ENCODE data around the gene TSR3. TPM values are rescaled to one million over a fixed set of nuclear protein-coding genes. Genes with fewer than 3 reads are reported as not detected.
A peak's percentile ranks its signal among the peaks of the same experiment; 100 is the strongest.

The TSR3 gene
- total and polyA plus RNA-seq, 3 experiments from 2014 or later, result 91.8 to 109 (median 102) TPM

GRCh38 chr16:1380195-1380594, 28.5 kb upstream of the TSR3 start:
- H3K36me3 ChIP-seq (ENCODE audit: insufficient read depth, low read length), result no peaks in the 10 kb centered on the region
- H3K27ac ChIP-seq (ENCODE audit: low read depth, low read length), result no peak overlapping the region
- H3K36me3 Mint-ChIP-seq, result peaks cover 0 to 45% (median 3%) of the 10 kb centered on the region in 3 donors
- peaks cover 9% of the 10 kb centered on the region for H3K4me1 ChIP-seq (ENCODE audit: insufficient read depth, low read length)
- H3K4me3 ChIP-seq (ENCODE audit: low read length), result no peak overlapping the region
- ChIA-PET POLR2A (no interaction called here), CTCF (interaction anchor here (4.2 kb wide), 1 partner anchor 16 kb away, joined by 18 read pairs; no protein-coding TSS in a partner anchor)
- peak overlapping the region in 7 of 8 donors; percentile 29 to 82 (median 76) for H3K27ac Mint-ChIP-seq
- peaks cover 11 to 23% (median 14%) of the 10 kb centered on the region in 3 donors for H3K4me1 Mint-ChIP-seq
- peaks cover 0 to 1% of the 10 kb centered on the region in 2 donors for H3K27me3 Mint-ChIP-seq
- H3K9me3 Mint-ChIP-seq, result no peaks in the 10 kb centered on the region
- DNase-seq, result no peak
- no peaks in the 10 kb centered on the region for H3K27me3 ChIP-seq (ENCODE audit: insufficient read depth, low read length, poor library complexity, severe bottlenecking)
- H3K4me3 Mint-ChIP-seq, result peak overlapping the region; percentile 42 to 87 (median 76)
- no peaks in the 10 kb centered on the region for H3K9me3 ChIP-seq (ENCODE audit: low read length)

GRCh38 chr16:1379304-1380076, 27.8 kb upstream of the TSR3 start:
- POLR2A ChIA-PET, result no interaction called here
- Mint-ChIP-seq H3K9me3 (no peaks in the 10 kb centered on the region), H3K4me1 (peaks cover 11 to 23% (median 14%) of the 10 kb centered on the region in 3 donors), H3K4me3 (peak overlapping the region; percentile 42 to 87 (median 76)), H3K27ac (peak overlapping the region in 7 of 8 donors; percentile 29 to 82 (median 76)), H3K36me3 (peaks cover 0 to 42% (median 3%) of the 10 kb centered on the region in 3 donors), H3K27me3 (peaks cover 0 to 1% of the 10 kb centered on the region in 2 donors)
- DNase-seq, result peak; percentile 57 to 78 (median 59)
- H3K36me3 ChIP-seq (ENCODE audit: insufficient read depth, low read length), result no peaks in the 10 kb centered on the region
- CTCF ChIA-PET, result interaction anchor here (0.5 to 4.2 kb wide), 3 partner anchors 15 to 78 kb away, joined by 3 to 18 read pairs (median 6); no protein-coding TSS in a partner anchor
- peak overlapping the region; percentile 59 for H3K27ac ChIP-seq (ENCODE audit: low read depth, low read length)
- H3K4me1 ChIP-seq (ENCODE audit: insufficient read depth, low read length), result peaks cover 9% of the 10 kb centered on the region
- no peak overlapping the region for H3K4me3 ChIP-seq (ENCODE audit: low read length)
- H3K27me3 ChIP-seq (ENCODE audit: insufficient read depth, low read length, poor library complexity, severe bottlenecking), result no peaks in the 10 kb centered on the region
- no peaks in the 10 kb centered on the region for H3K9me3 ChIP-seq (ENCODE audit: low read length)

- peak overlapping the region; percentile 59 for H3K27ac ChIP-seq (ENCODE audit: low read depth, low read length)
- POLR2A ChIA-PET, result no interaction called here
Measured at GRCh38 chr16:1378804-1379303, 27.2 kb upstream of the TSR3 start.

GRCh38 chr16:1378087-1378803, 26.6 kb upstream of the TSR3 start:
- no peaks in the 10 kb centered on the region for H3K36me3 ChIP-seq (ENCODE audit: insufficient read depth, low read length)
- DNase-seq, result no peak
- POLR2A ChIA-PET, result no interaction called here
- H3K4me3 Mint-ChIP-seq, result peak overlapping the region; percentile 10 to 78 (median 59)
- H3K4me3 ChIP-seq (ENCODE audit: low read length), result no peak overlapping the region
- H3K36me3 Mint-ChIP-seq, result peaks cover 0 to 41% (median 3%) of the 10 kb centered on the region in 3 donors
- peaks cover 11 to 23% (median 14%) of the 10 kb centered on the region in 3 donors for H3K4me1 Mint-ChIP-seq
- H3K4me1 ChIP-seq (ENCODE audit: insufficient read depth, low read length), result peaks cover 9% of the 10 kb centered on the region
- CTCF ChIA-PET, result interaction anchor here (0.6 to 4.2 kb wide), 4 partner anchors 14 to 434 kb away, joined by 3 to 18 read pairs (median 4); no protein-coding TSS in a partner anchor
- H3K27me3 Mint-ChIP-seq, result peaks cover 0 to 1% of the 10 kb centered on the region in 2 donors
- H3K9me3 Mint-ChIP-seq, result no peaks in the 10 kb centered on the region
- no peaks in the 10 kb centered on the region for H3K9me3 ChIP-seq (ENCODE audit: low read length)
- H3K27ac ChIP-seq (ENCODE audit: low read depth, low read length), result peak overlapping the region; percentile 59
- H3K27me3 ChIP-seq (ENCODE audit: insufficient read depth, low read length, poor library complexity, severe bottlenecking), result no peaks in the 10 kb centered on the region
- H3K27ac Mint-ChIP-seq, result peak overlapping the region in 5 of 8 donors; percentile 27 to 94 (median 48)

More at GRCh38 chr16:1378804-1379303, 27.2 kb upstream of the TSR3 start:
- peak overlapping the region; percentile 19 to 78 (median 63) for H3K4me3 Mint-ChIP-seq
- CTCF ChIA-PET, result interaction anchor here (0.5 to 4.2 kb wide), 4 partner anchors 15 to 77 kb away, joined by 3 to 18 read pairs (median 4); no protein-coding TSS in a partner anchor
- DNase-seq, result peak in 4 of 5 donors; percentile 49 to 75 (median 63)
- H3K9me3 Mint-ChIP-seq, result no peaks in the 10 kb centered on the region
- peaks cover 9% of the 10 kb centered on the region for H3K4me1 ChIP-seq (ENCODE audit: insufficient read depth, low read length)
- H3K36me3 Mint-ChIP-seq, result peaks cover 0 to 44% (median 3%) of the 10 kb centered on the region in 3 donors
- peaks cover 11 to 23% (median 14%) of the 10 kb centered on the region in 3 donors for H3K4me1 Mint-ChIP-seq
- no peak overlapping the region for H3K4me3 ChIP-seq (ENCODE audit: low read length)
- no peaks in the 10 kb centered on the region for H3K27me3 ChIP-seq (ENCODE audit: insufficient read depth, low read length, poor library complexity, severe bottlenecking)
- peak overlapping the region in 7 of 8 donors; percentile 44 to 94 (median 67) for H3K27ac Mint-ChIP-seq
- no peaks in the 10 kb centered on the region for H3K36me3 ChIP-seq (ENCODE audit: insufficient read depth, low read length)
- no peaks in the 10 kb centered on the region for H3K9me3 ChIP-seq (ENCODE audit: low read length)
- peaks cover 0 to 1% of the 10 kb centered on the region in 2 donors for H3K27me3 Mint-ChIP-seq

- peak overlapping the region; percentile 59 for H3K27ac ChIP-seq (ENCODE audit: low read depth, low read length)
- peaks cover 9% of the 10 kb centered on the region for H3K4me1 ChIP-seq (ENCODE audit: insufficient read depth, low read length)
- H3K4me1 Mint-ChIP-seq, result peaks cover 11 to 23% (median 14%) of the 10 kb centered on the region in 3 donors
- H3K27ac Mint-ChIP-seq, result peak overlapping the region in 3 of 8 donors; percentile 58 to 67 (median 63)
- no peaks in the 10 kb centered on the region for H3K9me3 ChIP-seq (ENCODE audit: low read length)
- no peaks in the 10 kb centered on the region for H3K36me3 ChIP-seq (ENCODE audit: insufficient read depth, low read length)
- H3K4me3 Mint-ChIP-seq, result peak overlapping the region in 2 of 7 donors; percentile 3 to 10
- POLR2A ChIA-PET, result no interaction called here
- H3K9me3 Mint-ChIP-seq, result no peaks in the 10 kb centered on the region
- no peaks in the 10 kb centered on the region for H3K27me3 Mint-ChIP-seq
- H3K27me3 ChIP-seq (ENCODE audit: insufficient read depth, low read length, poor library complexity, severe bottlenecking), result no peaks in the 10 kb centered on the region
- H3K36me3 Mint-ChIP-seq, result peaks cover 0 to 38% (median 3%) of the 10 kb centered on the region in 3 donors
- CTCF ChIA-PET, result interaction anchor here (4.2 kb wide), 1 partner anchor 13 kb away, joined by 18 read pairs; no protein-coding TSS in a partner anchor
- no peak for DNase-seq
- no peak overlapping the region for H3K4me3 ChIP-seq (ENCODE audit: low read length)
Measured at GRCh38 chr16:1377406-1378010, 25.8 kb upstream of the TSR3 start.

- Histone ChIP-seq H3K27me3 (ENCODE audit: insufficient read depth, low read length, poor library complexity, severe bottlenecking) (no peaks in the 10 kb centered on the region), H3K4me1 (ENCODE audit: insufficient read depth, low read length) (peaks cover 9% of the 10 kb centered on the region), H3K36me3 (ENCODE audit: insufficient read depth, low read length) (no peaks in the 10 kb centered on the region), H3K9me3 (ENCODE audit: low read length) (no peaks in the 10 kb centered on the region), H3K27ac (ENCODE audit: low read depth, low read length) (no peak overlapping the region), H3K4me3 (ENCODE audit: low read length) (no peak overlapping the region)
- Mint-ChIP-seq H3K27ac (no peak overlapping the region), H3K27me3 (no peaks in the 10 kb centered on the region), H3K4me1 (peaks cover 11 to 21% (median 14%) of the 10 kb centered on the region in 3 donors), H3K9me3 (no peaks in the 10 kb centered on the region), H3K4me3 (no peak overlapping the region), H3K36me3 (peaks cover 0 to 32% (median 0%) of the 10 kb centered on the region in 3 donors)
- DNase-seq, result no peak
- ChIA-PET POLR2A (no interaction called here), CTCF (no interaction called here)
Measured at GRCh38 chr16:1375741-1376410, 24.2 kb upstream of the TSR3 start.

- H3K27ac Mint-ChIP-seq, result no peak overlapping the region
- Histone ChIP-seq H3K36me3 (ENCODE audit: insufficient read depth, low read length) (no peaks in the 10 kb centered on the region), H3K27ac (ENCODE audit: low read depth, low read length) (no peak overlapping the region), H3K9me3 (ENCODE audit: low read length) (no peaks in the 10 kb centered on the region), H3K4me1 (ENCODE audit: insufficient read depth, low read length) (peaks cover 9% of the 10 kb centered on the region), H3K4me3 (ENCODE audit: low read length) (no peak overlapping the region), H3K27me3 (ENCODE audit: insufficient read depth, low read length, poor library complexity, severe bottlenecking) (no peaks in the 10 kb centered on the region)
- CTCF ChIA-PET, result no interaction called here
- POLR2A ChIA-PET, result no interaction called here
- no peaks in the 10 kb centered on the region for H3K9me3 Mint-ChIP-seq
- no peak for DNase-seq
- no peaks in the 10 kb centered on the region for H3K27me3 Mint-ChIP-seq
- H3K4me3 Mint-ChIP-seq, result no peak overlapping the region
- peaks cover 0 to 34% (median 0%) of the 10 kb centered on the region in 3 donors for H3K36me3 Mint-ChIP-seq
- H3K4me1 Mint-ChIP-seq, result peaks cover 10 to 19% (median 13%) of the 10 kb centered on the region in 3 donors
Measured at GRCh38 chr16:1375298-1375640, 23.6 kb upstream of the TSR3 start.

Data from CD8-positive, alpha-beta memory T cell (primary cell).